ENCODE measurements around the gene ZNF652. TPM values are rescaled to one million over a fixed set of nuclear protein-coding genes. Genes with fewer than 3 reads are reported as not detected.
"Not testable (repeated sequence)": the region's sequence is repeated elsewhere in the genome, so short reads cannot be mapped to it uniquely, and the experiment has no call there.

The ZNF652 gene
- polyA plus RNA-seq, 1 donor (not counting 4 experiments of a cell fraction or from before 2014, with no cell fraction given): 8.9 TPM

GRCh38 chr17:49288388-49288787 is 73.7 kb downstream of the ZNF652 start:
- Histone ChIP-seq H3K27ac (ENCODE audit: control insufficient read depth, insufficient read depth, low read length) (no peak overlapping the region), H2AFZ (ENCODE audit: control insufficient read depth, low read length) (no peak overlapping the region), H3K36me3 (ENCODE audit: control insufficient read depth in 2 of 2, extremely low read depth in 1 of 2, insufficient read depth in 2 of 2, low read length in 2 of 2) (peaks cover 0 to 5% of the 10 kb centered on the region in 2 experiments), H3K9ac (ENCODE audit: control insufficient read depth, extremely low read depth, insufficient read depth, low read length) (no peak overlapping the region), H3K9me1 (ENCODE audit: control insufficient read depth, extremely low read depth, insufficient read depth, low read length) (no peaks in the 10 kb centered on the region), H3K9me3 (ENCODE audit: control insufficient read depth, low read depth, low read length) (no peaks in the 10 kb centered on the region), H3K79me2 (ENCODE audit: control insufficient read depth, insufficient read depth, low read length) (no peaks in the 10 kb centered on the region), H3K27me3 (ENCODE audit: control insufficient read depth, extremely low read depth, insufficient read depth, low read length) (no peaks in the 10 kb centered on the region), H4K20me1 (ENCODE audit: control insufficient read depth, extremely low read depth, insufficient read depth, low read length) (no peaks in the 10 kb centered on the region), H3K4me2 (ENCODE audit: control insufficient read depth, extremely low read depth, insufficient read depth, low read depth, low read length) (no peak overlapping the region), H3K4me1 (ENCODE audit: control insufficient read depth, extremely low read depth, insufficient read depth, low read length) (no peaks in the 10 kb centered on the region), H3K4me3 (ENCODE audit: control insufficient read depth in 2 of 3, extremely low read depth in 1 of 3, insufficient read depth in 2 of 3, low read depth in 1 of 3, low read length in 3 of 3) (no peak overlapping the region)
- no peak for TF ChIP-seq EZH2 (IDR thresholded peaks at IDR 0.05; ENCODE audit: low read length)
- no peak for TF ChIP-seq CTCF (optimal IDR thresholded peaks at IDR 0.05 in 1 of 3, IDR thresholded peaks at IDR 0.05 in 1 of 3, conservative IDR thresholded peaks at IDR 0.05 in 1 of 3; ENCODE audit: extremely low read depth in 1 of 3, insufficient read depth in 2 of 3, low read length in 3 of 3)
- DNase-seq (ENCODE audit: low read depth, low spot score) (no peak), FAIRE-seq (no peak)
- dilution Hi-C loops (cut with MboI; ENCODE audit: extremely low pct_ligation_motif_present, low sequenced_read_pairs): loop anchor here (10.0 kb wide), 1 partner anchor 84 kb away; no protein-coding TSS in a partner anchor

- Histone ChIP-seq H3K36me3 (ENCODE audit: control insufficient read depth in 2 of 2, extremely low read depth in 1 of 2, insufficient read depth in 2 of 2, low read length in 2 of 2) (peaks cover 0 to 5% of the 10 kb centered on the region in 2 experiments), H3K9me1 (ENCODE audit: control insufficient read depth, extremely low read depth, insufficient read depth, low read length) (no peaks in the 10 kb centered on the region), H3K9me3 (ENCODE audit: control insufficient read depth, low read depth, low read length) (no peaks in the 10 kb centered on the region), H3K4me1 (ENCODE audit: control insufficient read depth, extremely low read depth, insufficient read depth, low read length) (no peaks in the 10 kb centered on the region), H3K9ac (ENCODE audit: control insufficient read depth, extremely low read depth, insufficient read depth, low read length) (no peak overlapping the region), H3K4me2 (ENCODE audit: control insufficient read depth, extremely low read depth, insufficient read depth, low read depth, low read length) (no peak overlapping the region), H2AFZ (ENCODE audit: control insufficient read depth, low read length) (no peak overlapping the region), H3K4me3 (ENCODE audit: control insufficient read depth in 2 of 3, extremely low read depth in 1 of 3, insufficient read depth in 2 of 3, low read depth in 1 of 3, low read length in 3 of 3) (no peak overlapping the region), H3K27me3 (ENCODE audit: control insufficient read depth, extremely low read depth, insufficient read depth, low read length) (no peaks in the 10 kb centered on the region), H3K27ac (ENCODE audit: control insufficient read depth, insufficient read depth, low read length) (no peak overlapping the region), H3K79me2 (ENCODE audit: control insufficient read depth, insufficient read depth, low read length) (no peaks in the 10 kb centered on the region), H4K20me1 (ENCODE audit: control insufficient read depth, extremely low read depth, insufficient read depth, low read length) (no peaks in the 10 kb centered on the region)
- no peak for DNase-seq (ENCODE audit: low read depth, low spot score)
- TF ChIP-seq EZH2 (IDR thresholded peaks at IDR 0.05; ENCODE audit: low read length): no peak
- no peak for TF ChIP-seq CTCF (optimal IDR thresholded peaks at IDR 0.05 in 1 of 3, IDR thresholded peaks at IDR 0.05 in 1 of 3, conservative IDR thresholded peaks at IDR 0.05 in 1 of 3; ENCODE audit: extremely low read depth in 1 of 3, insufficient read depth in 2 of 3, low read length in 3 of 3)
- FAIRE-seq: no peak
- dilution Hi-C loops (cut with MboI; ENCODE audit: extremely low pct_ligation_motif_present, low sequenced_read_pairs): loop anchor here (10.0 kb wide), 1 partner anchor 83 kb away; no protein-coding TSS in a partner anchor
Measured at GRCh38 chr17:49287481-49287880, 74.6 kb downstream of the ZNF652 start.

GRCh38 chr17:49286261-49286973 is 75.6 kb downstream of the ZNF652 start:
- not testable (repeated sequence) for H3K27ac ChIP-seq (ENCODE audit: control insufficient read depth, insufficient read depth, low read length); DNase-seq (ENCODE audit: low read depth, low spot score); H3K4me3 ChIP-seq (ENCODE audit: control insufficient read depth in 2 of 3, extremely low read depth in 1 of 3, insufficient read depth in 2 of 3, low read depth in 1 of 3, low read length in 3 of 3); H3K36me3 ChIP-seq (ENCODE audit: control insufficient read depth in 2 of 2, extremely low read depth in 1 of 2, insufficient read depth in 2 of 2, low read length in 2 of 2); H3K4me2 ChIP-seq (ENCODE audit: control insufficient read depth, extremely low read depth, insufficient read depth, low read depth, low read length); H4K20me1 ChIP-seq (ENCODE audit: control insufficient read depth, extremely low read depth, insufficient read depth, low read length); FAIRE-seq; H2AFZ ChIP-seq (ENCODE audit: control insufficient read depth, low read length); H3K9me1 ChIP-seq (ENCODE audit: control insufficient read depth, extremely low read depth, insufficient read depth, low read length); H3K4me1 ChIP-seq (ENCODE audit: control insufficient read depth, extremely low read depth, insufficient read depth, low read length); H3K27me3 ChIP-seq (ENCODE audit: control insufficient read depth, extremely low read depth, insufficient read depth, low read length); H3K79me2 ChIP-seq (ENCODE audit: control insufficient read depth, insufficient read depth, low read length); H3K9me3 ChIP-seq (ENCODE audit: control insufficient read depth, low read depth, low read length); H3K9ac ChIP-seq (ENCODE audit: control insufficient read depth, extremely low read depth, insufficient read depth, low read length)
- dilution Hi-C loops (cut with MboI; ENCODE audit: extremely low pct_ligation_motif_present, low sequenced_read_pairs): loop anchor here (10.0 kb wide), 1 partner anchor 82 kb away; no protein-coding TSS in a partner anchor
